CD4-positive, alpha-beta T cell treated with Interleukin-12 subunit alpha and Interleukin-12 subunit beta, for 1 hour (primary cell): ENCODE results near the gene MTA3.
"Not testable (repeated sequence)": the region's sequence is repeated elsewhere in the genome, so short reads cannot be mapped to it uniquely, and the experiment has no call there.

ENCODE experiments used
- DNase-seq: peaks from one replicate; pipeline ENCODE4 v3.0.0-alpha.2; 2020

Gene MTA3

DNA sequence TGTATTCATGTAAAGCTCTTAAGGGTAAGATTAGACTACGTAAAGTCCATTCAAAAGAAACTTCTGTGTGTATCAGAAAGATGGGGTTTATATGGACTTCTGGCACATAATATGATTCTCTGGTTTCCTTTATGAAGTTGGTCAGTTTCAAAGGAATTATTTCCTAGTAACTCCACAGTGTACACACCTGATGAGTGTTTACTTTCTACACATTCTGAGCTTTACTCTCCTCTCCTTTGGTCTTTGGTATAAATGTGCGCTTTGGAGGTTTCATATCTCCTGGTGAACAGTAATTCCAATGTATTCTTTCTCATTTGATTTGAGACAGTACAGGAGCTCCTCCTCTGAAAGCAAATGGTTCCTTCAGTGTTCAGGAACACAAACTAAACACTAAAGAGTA is 107.4 kb downstream of the MTA3 start:
- DNase-seq: no peak

DNA sequence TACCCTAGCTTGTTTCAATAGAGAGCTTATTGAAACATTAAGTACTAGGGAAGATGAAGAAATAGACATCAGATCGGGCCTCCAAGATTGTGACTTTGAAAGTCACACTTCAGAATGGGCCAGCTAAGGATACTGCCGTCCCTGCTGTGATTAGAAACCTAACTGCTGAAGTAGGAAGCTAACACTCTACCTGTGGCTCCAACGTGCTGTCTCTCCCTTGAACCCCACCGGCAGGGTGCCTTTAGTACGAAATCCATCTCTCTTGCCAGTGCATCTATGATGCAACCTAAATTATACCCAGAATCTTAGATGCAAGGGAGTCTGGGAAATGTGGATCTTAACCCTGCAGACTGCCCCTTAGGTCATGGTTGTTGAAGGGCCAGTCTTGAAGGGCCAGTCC is 116.9 kb downstream of the MTA3 start:
- DNase-seq: no peak

DNA sequence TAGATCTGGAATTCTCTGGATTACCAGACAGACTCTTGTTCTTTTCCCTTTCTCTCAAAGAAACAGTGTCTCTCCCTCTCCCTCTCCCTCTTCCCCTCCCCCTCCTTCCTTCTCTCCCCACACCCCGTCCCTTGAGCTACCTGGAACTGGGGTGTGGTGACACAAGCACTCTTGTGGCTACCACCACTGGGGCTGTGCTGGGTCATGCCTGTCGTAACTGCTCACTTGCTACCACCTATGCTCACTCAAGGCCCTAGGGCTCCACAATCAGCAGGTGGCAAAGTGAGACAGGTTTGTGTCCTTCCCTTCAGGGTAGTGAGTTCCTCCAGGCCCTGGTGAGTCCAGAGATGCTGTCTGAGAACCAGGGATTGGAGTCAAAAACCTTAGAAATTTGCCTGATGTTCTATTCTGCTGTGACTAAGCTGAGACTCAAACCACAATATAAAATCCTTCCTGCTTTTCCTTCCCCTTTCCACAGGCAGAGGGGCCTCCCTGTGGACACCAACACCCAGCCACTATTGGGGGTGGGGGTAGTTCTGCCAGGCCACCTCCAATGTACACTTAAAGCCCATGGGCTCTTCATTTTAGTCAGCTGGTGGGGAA is 124.7 kb downstream of the MTA3 start:
- no peak for DNase-seq

DNA sequence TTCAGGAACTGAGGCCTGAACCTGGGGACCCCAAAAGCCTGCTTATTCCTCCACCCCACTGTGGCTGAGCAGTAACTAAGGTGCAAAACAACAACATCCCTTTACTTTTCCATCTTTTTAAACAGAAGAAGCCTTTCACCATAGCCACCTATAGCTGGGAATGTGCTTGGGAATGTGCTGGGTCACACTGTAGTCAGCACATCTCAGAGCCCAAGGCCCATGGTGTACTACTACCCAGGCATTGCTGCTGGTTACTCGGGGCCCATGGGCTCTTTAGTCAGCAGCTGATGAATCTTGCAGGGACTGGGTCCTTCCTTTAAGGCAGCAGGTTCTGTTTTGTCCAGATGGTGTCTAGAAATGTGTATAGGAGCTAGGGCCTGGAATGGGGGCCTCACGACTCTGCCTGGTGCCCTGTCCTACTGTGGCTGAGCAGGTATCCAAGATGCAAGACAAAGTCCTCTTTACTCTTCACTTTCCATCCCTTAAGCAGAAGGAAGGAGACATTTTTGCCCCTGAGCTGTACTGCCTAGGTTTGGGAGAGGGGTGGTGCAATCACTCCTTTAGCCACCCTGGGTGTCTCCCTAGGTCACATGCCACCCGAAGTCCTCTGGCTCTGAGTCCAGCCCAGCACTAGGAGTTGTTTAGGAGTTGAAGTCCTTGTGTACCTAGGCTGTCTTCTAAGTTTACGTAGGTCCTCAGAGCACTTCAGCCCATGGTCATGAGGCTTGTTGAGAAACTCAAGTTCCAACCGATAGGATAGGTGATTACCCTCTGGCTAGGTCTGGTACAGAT is 125.5 kb downstream of the MTA3 start:
- no peak for DNase-seq

DNA sequence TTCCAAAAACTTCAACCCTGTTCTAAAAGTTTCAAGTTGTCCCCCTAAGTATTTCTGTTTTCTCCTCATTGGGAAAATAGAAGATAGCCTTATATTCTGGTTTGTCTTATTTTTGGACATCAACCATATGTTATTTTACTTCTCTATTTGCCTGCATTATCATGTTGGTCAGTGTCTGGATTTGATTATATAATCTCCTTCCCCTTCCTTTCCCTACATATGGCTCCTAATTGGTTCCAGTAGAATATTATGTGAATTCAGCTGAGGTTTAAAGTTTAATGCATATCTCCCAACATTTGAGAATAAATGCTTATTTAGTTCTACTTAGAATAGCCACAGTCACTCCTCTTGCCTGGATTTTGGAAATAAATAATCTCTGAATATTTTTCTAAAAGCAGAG is 128.6 kb downstream of the MTA3 start:
- no peak for DNase-seq

DNA sequence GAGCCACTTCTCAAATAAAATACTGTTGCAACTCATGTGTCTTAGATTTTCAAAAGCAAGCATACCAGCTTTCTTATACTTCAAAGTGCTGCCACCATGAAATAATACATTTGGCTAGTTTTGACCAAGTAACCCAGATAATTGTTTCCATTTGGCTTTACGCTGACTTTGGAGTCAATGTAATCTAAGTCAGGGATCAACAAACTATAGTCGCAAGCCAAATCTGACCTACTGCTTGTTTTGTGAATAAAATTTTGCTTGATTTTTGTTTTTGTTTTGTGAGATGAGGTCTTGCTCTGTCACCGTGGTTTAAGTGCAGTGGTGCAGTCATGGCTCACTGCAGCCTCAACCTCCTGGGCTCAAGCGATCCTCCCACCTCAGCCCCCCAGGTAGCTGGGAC is 130.5 kb downstream of the MTA3 start:
- DNase-seq: no peak

DNA sequence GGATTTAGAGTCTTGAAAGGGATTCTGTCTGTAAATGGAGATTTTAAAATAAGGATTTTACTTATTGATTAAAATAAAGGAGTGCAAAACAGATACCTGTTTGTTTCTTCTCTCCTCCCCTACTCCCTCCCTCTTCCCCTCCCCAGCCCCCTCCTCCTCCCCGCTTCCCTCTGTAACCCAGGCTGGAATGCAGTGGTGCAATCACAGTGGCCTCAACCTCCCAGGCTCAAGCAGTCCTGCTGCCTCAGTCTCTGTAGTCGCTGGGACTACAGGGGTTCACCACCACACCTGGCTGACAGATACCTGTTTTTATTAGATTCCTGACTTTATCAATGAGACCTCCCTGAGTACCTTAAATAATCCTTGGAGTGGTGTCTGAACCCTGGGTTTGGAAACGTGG is 138.4 kb downstream of the MTA3 start:
- no peak for DNase-seq

DNA sequence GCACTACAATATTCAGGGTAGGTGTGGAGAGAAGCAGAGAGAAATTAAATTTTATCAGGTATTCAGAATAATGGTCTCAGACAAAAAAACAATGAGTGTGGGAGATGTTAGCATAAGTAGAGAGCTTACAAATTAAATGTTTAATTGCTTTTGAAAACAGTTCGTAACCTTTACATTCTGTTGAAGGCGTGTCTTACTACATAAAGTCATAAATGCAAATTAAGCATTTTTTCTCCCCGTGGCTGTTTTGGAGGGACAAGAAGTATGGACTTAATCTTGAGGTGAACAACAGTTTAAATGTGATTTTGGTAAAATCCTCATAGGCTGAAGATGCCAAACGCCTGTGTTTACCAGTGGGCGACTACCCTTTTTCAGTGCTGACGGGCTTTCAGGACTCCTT is 139.7 kb downstream of the MTA3 start:
- no peak for DNase-seq

DNA sequence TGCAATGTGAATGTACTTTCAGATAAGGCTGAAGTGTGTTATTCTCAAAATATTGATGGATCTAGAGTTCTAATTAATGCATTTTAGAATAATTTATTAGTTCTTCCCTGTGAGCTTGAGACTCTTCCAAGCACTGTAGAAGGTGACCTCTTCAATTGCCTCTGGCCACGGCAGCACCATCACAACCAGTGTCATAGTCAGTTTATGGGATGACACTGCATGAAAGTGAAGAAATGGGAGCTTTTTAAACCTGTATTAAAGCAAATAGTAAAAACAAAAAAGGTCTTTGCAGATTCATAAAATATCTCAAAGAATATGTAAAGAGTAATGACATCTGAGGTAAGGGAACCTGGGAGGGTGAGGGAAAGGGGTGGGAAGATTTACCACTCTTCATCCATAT is 143.5 kb downstream of the MTA3 start:
- DNase-seq: no peak

DNA sequence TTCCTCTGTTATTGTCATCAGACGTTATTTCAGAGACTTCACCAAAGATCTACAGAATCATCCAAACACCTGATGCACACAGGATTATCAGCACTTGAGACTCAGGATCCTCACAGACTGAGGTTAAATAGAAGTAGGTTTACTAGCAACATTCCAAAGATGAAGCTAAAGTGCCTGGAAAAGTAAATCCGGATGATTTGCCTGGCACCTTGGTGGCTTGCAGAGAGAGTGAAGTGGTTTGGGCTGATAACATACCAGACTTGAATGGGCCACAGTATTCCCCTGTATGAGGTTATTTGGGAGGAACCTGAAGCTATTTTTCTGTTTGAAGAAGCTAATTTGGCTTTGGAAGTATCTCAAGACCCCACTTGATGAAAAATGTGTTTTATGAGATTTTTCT is 144.5 kb downstream of the MTA3 start:
- no peak for DNase-seq

DNA sequence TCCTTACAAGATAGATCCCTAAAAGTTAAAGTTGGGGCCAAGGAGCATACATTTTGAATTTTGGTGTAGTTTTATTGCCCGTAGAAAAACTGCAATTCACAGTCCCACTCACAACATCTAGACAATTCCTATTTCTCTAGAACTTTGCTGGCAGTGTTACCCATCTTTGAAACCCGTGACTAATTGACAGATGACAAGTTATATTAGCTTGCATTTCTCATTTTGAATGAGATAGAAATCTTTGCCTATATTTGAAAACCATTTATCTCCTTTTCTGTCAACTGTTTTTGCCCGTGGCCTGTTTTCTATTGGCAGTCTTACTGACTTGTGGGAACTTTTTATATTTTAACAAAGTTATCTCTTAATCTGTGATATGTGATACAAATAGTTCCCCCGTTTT is 145.5 kb downstream of the MTA3 start:
- DNase-seq: no peak

DNA sequence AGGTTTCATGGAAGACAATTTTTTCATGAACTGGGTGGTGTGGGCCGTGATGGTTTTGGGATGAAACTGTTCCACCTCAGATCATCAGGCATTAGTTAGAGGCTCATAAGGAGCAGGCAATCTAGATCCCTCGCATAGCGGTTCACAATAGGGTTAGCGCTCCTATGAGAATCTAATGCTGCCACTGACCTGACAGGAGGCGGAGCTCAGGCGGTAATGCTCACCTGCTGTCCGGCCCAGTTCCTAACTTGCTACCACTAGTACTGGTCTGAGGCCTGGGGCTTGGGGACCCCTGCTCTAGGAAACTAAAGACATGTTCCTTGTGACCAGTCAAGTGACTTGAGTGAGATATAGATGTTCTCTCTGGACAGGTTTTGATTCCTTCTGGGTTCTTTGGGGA is 146.3 kb downstream of the MTA3 start:
- DNase-seq: no peak

DNA sequence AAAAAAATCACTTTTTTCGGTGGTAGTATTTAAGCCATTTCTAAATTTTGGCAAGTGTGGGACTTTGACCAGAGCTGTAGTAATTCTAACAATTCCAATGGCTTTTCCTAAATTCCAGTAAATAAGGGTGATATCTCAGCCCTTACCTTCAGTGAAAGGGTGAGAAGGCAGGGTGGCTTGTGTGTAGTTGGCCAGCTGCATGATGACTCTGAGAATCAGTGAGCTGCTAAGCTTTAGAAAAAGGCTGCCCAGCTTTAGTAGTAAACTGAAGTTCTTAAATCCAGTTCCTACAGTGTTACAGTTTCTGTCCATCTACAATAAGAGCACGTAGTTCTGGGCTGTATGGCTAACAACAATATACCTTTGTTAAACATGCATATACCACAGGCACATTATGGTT is 153.5 kb downstream of the MTA3 start:
- DNase-seq: no peak

DNA sequence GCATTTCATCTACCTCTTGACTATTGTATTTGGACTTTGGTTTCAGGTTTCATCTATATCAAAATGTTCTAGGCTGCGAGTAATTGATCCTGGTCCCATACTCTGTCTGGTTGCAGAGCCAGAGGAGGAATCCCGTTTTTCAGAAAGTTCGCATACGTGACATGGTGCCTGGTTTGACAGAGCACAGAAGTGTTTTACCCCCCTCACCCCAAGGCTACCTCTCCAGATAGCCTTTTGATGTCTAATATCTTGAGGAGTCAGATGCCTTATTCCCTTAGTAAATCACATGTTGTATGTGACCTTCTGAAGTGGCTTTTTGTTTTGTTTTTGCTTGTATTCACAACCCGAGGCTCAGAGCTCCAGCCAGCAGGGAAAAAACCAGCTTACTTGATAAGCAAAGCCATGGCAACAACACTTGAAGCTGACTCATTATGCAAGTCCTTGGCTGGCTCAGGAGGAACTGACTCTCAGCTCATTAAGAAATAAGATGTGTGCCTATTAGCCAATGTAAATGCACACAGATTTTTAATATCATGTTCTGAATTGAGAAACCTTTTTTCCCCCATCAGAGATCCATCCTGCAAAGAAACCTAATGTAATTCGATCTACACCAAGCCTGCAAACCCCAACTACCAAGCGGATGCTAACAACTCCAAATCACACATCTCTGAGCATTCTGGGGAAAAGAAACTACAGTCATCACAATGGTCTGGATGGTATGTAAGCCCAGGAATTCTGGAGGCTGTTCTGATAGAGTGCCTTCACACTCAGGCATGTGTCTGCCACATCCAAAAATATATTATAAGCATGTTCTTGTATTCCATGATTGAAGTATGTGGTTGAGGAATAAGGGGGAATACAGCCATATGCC is 154.1 kb downstream of the MTA3 start:
- DNase-seq: peak; percentile 17

DNA sequence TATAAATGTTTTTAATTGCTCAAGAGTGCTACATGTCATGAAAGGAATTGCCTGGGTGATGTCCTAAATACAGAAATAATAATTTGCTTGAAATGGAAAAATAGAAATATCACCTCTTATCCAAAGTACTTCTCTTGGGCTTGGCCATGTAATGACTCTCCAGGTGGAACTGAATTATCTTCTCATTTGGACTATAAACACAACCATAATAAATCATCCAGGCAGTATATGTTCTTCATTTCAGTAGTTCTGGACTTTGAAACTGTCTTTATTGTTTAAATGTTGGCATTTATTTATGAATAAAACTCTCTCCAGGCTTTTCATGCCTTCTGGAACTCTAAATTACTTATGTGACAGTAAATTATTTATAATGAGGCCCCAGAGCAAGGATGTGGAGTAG is 155.0 kb downstream of the MTA3 start:
- DNase-seq: no peak

DNA sequence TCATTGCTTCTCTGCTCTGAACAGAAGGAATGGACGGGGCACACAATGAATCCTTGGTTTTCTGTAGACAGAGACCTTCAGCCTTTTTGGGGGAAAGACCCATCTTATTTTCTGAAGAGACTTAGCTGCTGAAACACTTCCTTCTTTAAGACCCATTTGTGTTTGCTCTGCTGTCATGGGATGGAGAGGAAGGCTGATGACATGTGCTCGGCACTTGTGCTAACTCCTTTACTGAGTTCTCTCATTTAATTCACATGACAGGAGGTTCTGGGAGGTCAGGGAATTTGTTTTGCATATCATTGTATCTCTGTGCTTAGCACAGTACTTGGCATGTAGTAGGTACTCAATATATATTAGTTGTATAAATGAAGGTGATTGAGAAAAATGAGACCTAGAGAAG is 156.5 kb downstream of the MTA3 start:
- no peak for DNase-seq

DNA sequence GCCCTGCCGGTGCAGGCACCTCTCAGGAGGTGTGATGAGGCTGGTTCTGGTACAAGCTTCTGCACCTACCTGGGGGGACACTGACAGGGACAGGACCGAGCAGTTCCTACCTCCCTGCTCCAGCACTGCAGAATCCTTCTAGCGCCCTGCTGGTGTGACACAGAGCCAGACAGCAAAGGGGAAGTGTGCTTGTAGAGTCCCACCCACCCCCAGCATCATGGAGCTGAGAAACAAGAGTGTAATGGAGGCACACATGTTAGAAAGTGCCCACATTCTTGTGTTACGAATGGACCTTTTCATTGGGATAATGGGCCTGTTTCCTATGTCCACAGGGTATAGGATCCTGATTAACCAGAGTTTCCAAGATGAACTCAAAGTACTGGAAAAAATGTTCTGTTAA is 157.2 kb downstream of the MTA3 start:
- no peak for DNase-seq

DNA sequence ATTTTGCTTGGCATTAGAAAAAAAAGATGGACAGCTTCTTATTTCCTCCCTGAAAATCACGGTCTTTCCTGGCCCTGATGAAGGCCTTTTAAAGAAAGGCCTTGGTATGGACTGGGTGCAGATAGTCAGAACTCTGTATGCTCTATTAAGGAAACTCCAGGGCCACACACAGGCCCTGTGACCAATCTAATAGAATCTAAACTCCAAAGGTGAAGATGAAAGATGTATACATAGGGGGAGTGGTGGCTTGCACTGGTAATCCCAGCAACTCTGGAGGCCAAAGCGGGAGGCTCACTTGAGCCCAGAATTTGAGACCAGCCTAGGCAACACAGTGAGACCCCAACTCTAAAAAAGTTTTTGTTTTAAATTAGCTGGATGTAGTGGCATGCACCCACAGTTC is 158.2 kb downstream of the MTA3 start:
- DNase-seq: no peak

DNA sequence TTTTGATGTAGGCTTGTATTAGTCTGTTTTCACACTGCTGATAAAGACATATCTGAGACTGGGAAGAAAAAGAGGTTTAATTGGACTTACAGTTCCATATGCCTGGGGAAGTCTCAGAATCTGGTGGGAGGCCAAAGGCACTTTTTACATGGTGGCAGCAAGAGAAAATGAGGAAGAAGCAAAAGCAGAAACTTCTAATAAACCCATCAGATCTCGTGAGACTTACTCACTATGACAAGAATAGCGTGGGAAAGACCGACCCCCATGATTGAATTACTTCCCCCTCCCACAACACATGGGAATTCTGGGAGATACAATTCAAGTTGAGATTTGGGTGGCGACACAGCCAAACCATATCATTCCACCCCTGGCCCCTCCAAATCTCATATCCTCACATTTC is 162.9 kb downstream of the MTA3 start:
- DNase-seq: not testable (repeated sequence)

DNA sequence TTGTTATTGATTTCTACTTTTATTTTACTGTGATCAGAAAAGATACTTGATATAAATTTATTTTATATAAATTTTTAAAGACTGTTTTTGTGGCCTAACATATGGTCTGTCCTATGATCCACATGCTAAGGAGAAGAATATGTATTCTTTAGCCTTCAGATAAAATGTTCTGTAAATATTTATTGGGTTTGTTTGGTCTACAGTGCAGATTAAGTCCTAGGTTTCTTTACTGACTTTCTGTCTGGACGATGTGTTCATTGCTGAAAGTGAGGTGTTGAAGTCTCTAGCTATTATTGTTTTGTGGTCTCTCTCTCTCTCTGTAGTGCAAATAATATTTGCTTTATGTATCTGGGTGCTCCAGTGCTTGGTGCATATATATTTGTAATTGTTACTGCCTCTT is 165.4 kb downstream of the MTA3 start:
- DNase-seq: no peak

DNA sequence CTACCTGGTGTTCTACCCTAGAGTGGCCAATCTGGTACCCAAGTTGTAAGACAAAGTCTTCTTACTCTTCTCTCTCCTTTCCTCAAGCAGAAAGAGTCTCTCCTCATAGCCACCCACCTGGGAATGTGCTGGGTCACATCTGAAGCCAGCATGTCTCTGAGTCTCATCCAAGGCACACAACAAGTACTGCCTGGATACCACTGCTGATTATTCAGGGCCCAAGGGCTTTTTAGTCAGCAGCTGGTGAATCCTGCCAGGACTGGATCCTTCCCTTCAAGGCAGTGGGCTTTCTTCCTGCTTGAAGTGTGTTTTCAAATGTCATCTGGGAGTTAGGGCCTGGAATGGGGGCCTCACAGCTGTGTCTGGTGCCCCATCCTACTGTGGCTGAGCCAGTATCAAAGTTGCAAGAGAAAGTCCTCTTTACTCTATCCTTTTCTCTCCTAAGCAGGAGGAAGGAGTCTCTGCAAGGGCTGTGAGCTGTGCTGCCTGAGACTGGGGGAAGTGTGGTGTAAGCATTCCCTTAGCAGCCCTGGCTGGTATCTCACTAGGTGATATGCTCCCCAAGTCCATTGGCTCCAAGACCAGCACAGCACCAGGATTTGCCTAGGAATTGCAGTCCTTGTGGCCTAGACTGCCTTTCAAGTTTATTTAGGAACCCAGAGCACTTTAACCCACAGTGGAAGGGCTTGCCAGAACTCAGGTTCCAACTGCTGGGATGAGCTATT is 168.3 kb downstream of the MTA3 start:
- no peak for DNase-seq

DNA sequence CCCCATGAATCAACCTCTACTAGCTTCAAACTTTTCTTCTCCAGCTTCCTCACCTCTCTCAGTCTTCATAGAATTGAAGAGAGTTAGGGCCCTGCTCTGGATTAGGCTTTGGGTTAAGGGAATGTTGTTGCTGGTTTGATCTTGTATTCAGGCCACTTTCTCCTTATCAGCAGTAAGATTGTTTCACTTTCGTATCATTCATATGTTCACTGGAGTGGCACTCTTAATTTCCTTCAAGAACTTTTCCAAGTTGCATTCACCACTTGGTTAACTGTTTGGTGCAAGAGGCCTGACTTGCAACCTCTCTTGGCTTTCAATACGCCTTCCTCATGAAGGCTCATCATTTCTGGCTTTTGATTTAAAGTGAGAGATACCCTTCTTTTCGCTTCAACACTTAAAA is 172.7 kb downstream of the MTA3 start:
- DNase-seq: no peak
